Neural crest cell (in vitro differentiated cells): Measurements from ENCODE around the gene SYT11. TPM values are rescaled to one million over a fixed set of nuclear protein-coding genes. Genes with fewer than 3 reads are reported as not detected.

Source experiments
- DNase-seq: peaks from one replicate; pipeline ENCODE4 v3.0.0; 2021; ENCODE audit warnings: low read depth, mixed read lengths, low spot score
- H3K27ac Mint-ChIP-seq: one replicate; pipeline ENCODE4 v1.8.0; 2021; ENCODE audit warnings: mild to moderate bottlenecking, mixed read lengths; ENCODE audit not compliant: unreplicated experiment
- H3K27me3 Mint-ChIP-seq: 2 replicates; pipeline ENCODE4 v1.8.0; 2021; ENCODE audit warnings: low read depth, mild to moderate bottlenecking, mixed read lengths
- H3K36me3 Mint-ChIP-seq: 2 replicates; pipeline ENCODE4 v1.8.0; 2021; ENCODE audit warnings: low read depth, mild to moderate bottlenecking, mixed read lengths
- H3K4me1 Mint-ChIP-seq: 2 replicates; pipeline ENCODE4 v1.8.0; 2021; ENCODE audit warnings: mixed read lengths
- H3K4me3 Mint-ChIP-seq: one replicate; pipeline ENCODE4 v1.8.0; 2021; ENCODE audit warnings: mild to moderate bottlenecking, mixed read lengths
- H3K9me3 Mint-ChIP-seq: 2 replicates; pipeline ENCODE4 v1.8.0; 2021; ENCODE audit warnings: mixed read lengths
- CTCF ChIP-seq: fragments of 200-600 bp; sonication (generic); conservative IDR thresholded peaks from 2 replicates; pipeline ENCODE4 v1.5.0; 2021; ENCODE audit warnings: antibody characterized with exemption, mild to moderate bottlenecking
- total RNA-seq: library from RNA; stranded (reverse); gene quantifications from 2 replicates; pipeline ENCODE4 v1.2.1, GENCODE V29; 2021

Gene SYT11
- total RNA-seq, 1 donor from 2014 or later: 19.8 TPM

DNA sequence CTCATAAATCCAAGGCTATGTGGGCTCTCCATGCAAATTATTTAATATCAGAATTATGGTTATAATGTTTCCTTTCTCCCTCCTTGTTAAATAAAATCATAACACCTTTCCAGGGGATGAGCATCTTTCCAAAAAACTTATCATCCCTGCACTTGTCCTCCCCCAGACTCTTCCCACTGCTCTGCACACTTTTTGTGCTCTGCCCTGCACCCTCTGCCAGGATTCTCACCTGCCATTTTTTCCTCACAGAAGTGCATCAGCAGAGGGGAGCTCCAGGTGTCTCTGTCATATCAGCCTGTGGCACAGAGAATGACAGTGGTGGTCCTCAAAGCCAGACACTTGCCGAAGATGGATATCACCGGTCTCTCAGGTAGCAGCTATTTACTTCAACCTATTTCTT, 20.9 kb downstream of the SYT11 start:
- Mint-ChIP-seq H3K4me3 (no peak overlapping the region), H3K36me3 (peaks cover 2% of the 10 kb centered on the region), H3K4me1 (peaks cover 9% of the 10 kb centered on the region), H3K27me3 (no peaks in the 10 kb centered on the region), H3K27ac (no peak overlapping the region), H3K9me3 (no peaks in the 10 kb centered on the region)
- no peak for DNase-seq
- TF ChIP-seq CTCF: no peak

DNA sequence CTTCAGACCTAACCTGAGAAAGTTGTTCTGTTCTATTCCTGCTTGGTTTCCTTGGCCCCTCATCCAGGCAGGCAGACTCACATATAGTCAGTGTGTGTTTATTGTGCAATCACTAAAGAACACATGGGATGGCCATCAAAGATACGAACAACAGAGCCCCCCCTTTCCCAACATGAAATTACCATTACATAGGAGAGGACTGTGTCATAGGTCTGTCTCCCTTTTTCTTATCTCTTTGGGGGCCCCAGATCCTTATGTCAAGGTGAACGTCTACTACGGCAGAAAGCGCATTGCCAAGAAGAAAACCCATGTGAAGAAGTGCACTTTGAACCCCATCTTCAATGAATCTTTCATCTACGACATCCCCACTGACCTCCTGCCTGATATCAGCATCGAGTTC, 21.6 kb downstream of the SYT11 start:
- H3K27me3 Mint-ChIP-seq: no peaks in the 10 kb centered on the region
- DNase-seq: no peak
- peaks cover 2% of the 10 kb centered on the region for H3K36me3 Mint-ChIP-seq
- H3K27ac Mint-ChIP-seq: no peak overlapping the region
- TF ChIP-seq CTCF: no peak
- H3K4me3 Mint-ChIP-seq: no peak overlapping the region
- no peaks in the 10 kb centered on the region for H3K9me3 Mint-ChIP-seq
- peaks cover 9% of the 10 kb centered on the region for H3K4me1 Mint-ChIP-seq

- H3K4me1 Mint-ChIP-seq: peaks cover 9% of the 10 kb centered on the region
- H3K4me3 Mint-ChIP-seq: no peak overlapping the region
- no peak overlapping the region for H3K27ac Mint-ChIP-seq
- DNase-seq: no peak
- H3K36me3 Mint-ChIP-seq: no peaks in the 10 kb centered on the region
- no peaks in the 10 kb centered on the region for H3K27me3 Mint-ChIP-seq
- H3K9me3 Mint-ChIP-seq: no peaks in the 10 kb centered on the region
- no peak for TF ChIP-seq CTCF
These were observed 22.9 kb downstream of the SYT11 start for GRCh38 chr1:155882235-155882634.

GRCh38 chr1:155882766-155883165, 23.4 kb downstream of the SYT11 start:
- H3K4me1 Mint-ChIP-seq: peaks cover 9% of the 10 kb centered on the region
- no peak overlapping the region for H3K4me3 Mint-ChIP-seq
- H3K36me3 Mint-ChIP-seq: no peaks in the 10 kb centered on the region
- no peak overlapping the region for H3K27ac Mint-ChIP-seq
- no peak for TF ChIP-seq CTCF
- DNase-seq: no peak
- H3K27me3 Mint-ChIP-seq: no peaks in the 10 kb centered on the region
- no peaks in the 10 kb centered on the region for H3K9me3 Mint-ChIP-seq

DNA sequence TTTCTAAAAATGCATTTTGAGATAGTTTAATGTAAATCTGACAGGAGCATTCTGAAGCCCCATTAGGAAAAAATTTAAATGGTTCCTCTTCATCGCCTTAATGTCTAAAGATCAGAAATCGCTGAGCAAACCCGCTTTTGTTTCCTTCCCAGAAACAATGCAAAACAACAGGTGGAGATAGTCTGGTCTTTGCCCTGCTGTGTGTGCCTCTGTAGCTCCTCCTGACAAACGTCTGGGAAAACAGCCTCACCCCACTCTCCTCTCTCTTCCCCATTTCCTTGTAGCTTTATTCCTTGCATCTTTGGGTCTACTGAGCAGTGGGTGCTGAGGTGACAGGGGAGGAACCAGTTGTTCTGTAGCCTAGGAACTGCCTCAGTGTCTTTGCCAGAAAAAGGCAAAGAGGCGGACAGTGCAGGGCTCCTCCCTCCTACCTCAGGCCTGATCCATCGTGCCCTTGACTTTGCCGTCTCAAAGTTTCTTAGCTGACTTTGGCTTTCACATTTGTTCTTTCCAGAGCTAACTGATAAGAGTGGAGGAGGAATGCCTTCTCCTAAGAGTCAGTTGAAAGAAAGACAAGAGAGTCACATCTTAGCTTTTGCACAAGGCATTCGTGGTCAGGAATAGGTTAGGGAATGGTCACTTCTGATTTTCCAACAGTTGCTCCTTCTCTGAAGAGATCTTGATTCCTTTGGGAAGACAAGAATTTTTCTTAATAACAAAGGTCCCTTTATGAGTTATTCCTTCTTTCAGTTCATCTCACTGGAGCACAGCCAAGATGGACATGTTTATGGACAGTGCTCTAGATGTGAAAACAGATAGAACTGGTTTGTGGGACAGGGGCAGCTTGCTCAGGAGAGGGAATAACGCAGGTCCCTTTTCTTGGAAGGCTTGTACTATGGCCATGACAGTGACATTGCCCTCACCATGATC, 24.9 kb downstream of the SYT11 start:
- no peaks in the 10 kb centered on the region for H3K36me3 Mint-ChIP-seq
- H3K27ac Mint-ChIP-seq: no peak overlapping the region
- H3K4me3 Mint-ChIP-seq: no peak overlapping the region
- peaks cover 9% of the 10 kb centered on the region for H3K4me1 Mint-ChIP-seq
- H3K9me3 Mint-ChIP-seq: no peaks in the 10 kb centered on the region
- DNase-seq: no peak
- no peaks in the 10 kb centered on the region for H3K27me3 Mint-ChIP-seq
- no peak for TF ChIP-seq CTCF
